OCI-M1 (cell line): ENCODE data around the gene CENPT.
"Not testable (repeated sequence)": the region's sequence is repeated elsewhere in the genome, so short reads cannot be mapped to it uniquely, and the experiment has no call there.

Experiments
- DNase-seq: peaks from one replicate; lab custom pipeline; 2025; lab: John Stamatoyannopoulos, UW

Gene CENPT

DNA sequence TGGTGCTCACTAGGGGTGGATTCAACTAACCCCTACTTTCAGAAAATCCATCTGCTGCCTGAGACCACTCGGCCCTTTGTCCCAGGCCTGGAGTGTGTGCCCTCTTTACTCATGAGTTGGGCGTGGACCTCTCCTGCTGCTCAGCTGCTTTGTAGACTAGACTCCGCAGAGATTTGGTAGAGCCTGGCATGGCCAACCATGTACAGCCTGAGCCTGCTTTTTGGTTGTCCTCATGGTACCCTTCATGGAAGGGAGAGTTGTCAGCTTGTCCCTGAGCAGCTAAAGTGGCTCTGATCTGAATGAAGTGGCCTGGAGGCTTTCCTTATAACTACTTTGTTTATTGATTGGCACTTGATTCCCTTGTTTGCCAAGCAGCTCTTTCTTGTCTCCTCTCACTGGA, 26.9 kb upstream of the CENPT start:
- no peak for DNase-seq

GRCh38 chr16:67873435-67874370, 26.2 kb upstream of the CENPT start:
- DNase-seq = no peak

DNA sequence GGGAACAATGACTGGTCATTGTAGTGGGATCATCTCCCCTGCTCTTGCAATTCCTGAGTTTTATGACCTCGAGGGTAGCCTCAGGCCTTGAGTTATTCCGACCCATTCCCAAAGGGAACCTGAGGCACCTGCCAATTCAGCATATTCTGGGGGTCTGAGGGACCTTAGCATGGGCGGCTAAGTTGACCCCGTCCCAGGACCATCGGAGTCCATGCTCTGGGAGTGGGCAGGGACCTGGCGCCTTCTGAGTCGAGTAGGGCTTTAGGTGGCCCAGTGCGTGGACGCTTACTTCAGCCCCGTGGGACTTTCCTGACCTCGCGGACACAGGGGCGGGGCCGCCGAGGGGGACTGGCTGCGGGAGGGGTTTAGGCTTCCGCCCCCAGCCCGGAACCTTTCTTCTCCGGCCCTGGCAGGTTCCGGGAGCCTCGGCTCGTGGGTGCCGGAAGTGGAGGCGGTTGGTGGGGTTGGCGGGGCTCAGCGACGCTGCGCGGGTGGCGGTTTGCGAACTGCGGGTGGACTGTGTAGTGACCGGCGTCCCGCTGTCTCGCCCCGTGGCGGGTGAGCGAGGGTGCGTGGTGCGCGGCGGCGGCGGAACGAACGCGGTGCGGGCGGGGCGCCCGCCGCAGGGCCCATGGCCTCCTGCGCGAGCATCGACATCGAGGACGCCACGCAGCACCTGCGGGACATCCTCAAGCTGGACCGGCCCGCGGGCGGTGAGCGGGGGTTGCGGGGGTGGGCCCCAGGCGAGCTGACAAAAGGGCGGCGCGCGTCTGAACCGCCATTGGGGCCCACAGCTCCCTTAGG, 25.3 kb upstream of the CENPT start, which contains the start of gene EDC4:
TSS of gene EDC4 (plus strand) at position 422 of the 804 bp plus-strand sequence. CDS start at position 632, 210 bp downstream.
- peak; percentile 89 for DNase-seq

DNA sequence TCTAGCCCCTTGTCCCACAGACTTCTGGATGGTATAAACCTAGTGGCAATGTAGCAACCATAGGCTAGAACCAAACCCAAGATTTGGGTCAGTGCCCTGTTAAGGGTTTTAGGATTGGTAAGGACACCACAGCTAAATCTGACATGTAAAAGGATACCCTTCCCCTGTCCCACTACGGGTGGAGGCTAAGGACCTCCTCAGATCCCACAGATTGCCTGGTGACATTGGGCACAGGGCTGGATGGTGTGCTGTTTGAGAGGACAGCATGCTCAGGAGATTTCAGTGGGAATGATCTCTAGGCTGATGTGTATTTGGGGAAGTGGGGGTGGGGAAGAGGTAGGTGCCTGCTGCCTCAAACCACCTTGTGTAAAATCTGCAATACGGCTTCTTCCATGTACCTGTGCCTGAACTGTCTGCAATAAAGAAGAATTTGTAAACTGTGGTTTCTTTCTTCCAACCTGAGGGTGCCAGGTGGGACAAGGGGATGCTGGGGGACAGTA, 24.7 kb upstream of the CENPT start:
- peak; percentile 35 for DNase-seq

- no peak for DNase-seq
Measured at GRCh38 chr16:67871256-67871655, 23.8 kb upstream of the CENPT start.

GRCh38 chr16:67869653-67870052, 22.2 kb upstream of the CENPT start:
- no peak for DNase-seq

DNA sequence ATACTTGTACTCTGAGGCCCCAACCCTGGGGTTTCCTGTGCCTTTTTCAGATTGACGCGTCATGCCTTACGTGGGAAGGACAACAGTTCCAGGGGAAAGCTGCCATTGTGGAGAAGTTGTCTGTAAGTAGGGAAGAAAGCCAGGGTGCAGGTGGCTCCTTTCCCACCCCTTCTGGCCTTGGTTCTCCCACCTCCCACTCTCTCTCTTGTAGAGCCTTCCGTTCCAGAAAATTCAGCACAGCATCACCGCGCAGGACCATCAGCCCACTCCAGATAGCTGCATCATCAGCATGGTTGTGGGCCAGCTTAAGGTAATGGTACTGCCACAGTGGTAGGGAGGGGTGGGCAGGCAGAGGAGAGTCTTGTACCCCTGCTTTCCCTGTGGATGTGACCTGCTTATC, 20.8 kb upstream of the CENPT start:
- no peak for DNase-seq

GRCh38 chr16:67865318-67865717, 17.8 kb upstream of the CENPT start:
- peak; percentile 38 for DNase-seq

DNA sequence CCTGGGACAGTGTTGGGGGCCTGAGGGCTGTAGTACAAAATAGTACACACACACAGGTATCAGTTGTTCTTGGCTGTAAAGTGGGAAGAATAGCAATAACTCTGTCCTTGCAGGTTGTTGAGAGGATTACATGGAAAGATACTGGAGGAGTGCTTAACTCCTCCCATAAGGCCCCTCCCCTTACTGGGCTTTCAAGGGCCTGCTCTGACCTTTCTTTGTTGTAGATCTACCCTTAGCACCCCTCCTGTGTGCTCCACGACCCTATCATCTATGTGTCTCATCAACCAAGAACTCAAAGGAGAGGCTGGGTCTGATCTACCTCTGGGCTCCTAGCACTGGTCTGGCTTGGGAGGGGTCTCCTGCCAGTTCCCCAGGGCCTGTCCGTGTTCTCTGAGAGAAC, 17.1 kb upstream of the CENPT start:
- DNase-seq = no peak

DNA sequence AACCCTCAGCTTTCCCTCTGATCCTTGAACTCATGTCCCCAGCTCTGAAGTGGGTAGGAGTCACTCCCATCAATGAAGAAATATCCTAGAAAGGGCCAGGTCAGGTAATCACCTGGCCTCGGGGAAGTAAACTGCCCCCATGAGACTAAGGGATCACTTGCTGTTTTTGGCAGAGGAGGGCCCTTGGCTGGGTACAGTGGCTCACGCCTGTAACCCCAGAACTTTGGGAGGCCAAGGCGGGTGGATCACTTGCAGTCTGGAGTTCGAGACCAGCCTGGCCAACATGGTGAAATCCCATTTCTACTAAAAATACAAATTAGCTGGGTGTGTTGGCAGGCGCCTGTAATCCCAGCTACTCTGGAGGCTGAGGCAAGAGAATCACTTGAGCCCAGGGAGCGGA, 16.6 kb upstream of the CENPT start:
- not testable (repeated sequence) for DNase-seq

DNA sequence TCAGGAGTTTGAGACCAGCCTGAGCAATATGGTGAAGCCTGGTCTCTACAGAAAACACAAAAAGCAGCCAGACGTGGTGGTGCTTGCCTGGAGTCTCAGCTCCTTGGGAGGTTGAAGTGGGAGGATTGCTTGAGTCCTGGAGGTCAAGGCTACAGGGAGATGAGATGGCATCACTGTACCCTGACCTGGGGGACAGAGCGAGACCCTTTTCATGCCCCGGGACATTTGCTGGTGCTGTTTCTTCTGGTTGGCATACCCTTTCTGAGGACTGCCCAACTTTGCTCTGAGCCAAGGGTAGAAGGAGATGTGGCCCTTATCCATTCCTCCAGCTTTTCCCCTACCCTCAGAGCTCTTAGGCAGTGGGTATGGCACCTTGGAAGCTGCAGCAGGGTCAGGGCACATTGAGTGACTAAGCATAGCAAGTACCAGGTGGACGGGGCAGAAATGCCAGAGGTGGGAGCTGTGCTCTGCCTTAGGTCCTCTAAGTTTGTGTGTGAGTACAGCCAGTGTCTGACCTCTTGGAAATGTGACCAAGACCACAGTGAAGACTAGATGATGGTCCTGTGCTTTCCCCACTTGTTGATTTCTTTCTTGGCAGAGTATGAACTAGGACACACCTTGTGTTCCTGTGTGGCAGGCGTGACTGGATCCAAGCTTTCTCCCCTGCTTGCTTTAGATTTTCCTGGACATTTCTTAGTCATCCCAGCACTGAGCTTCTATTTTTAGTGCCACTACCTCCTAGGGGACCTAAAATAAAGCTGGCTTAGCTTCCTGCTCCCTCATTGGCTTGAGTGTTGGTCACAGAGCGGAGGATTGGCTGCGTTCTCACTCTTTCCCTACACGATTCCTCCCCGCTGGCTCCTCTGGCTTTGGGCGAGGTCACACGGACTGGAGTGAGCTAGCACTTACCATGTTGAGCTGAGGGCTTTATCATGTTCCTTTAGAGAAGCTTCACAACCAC, 15.4 kb upstream of the CENPT start:
- no peak for DNase-seq

DNA sequence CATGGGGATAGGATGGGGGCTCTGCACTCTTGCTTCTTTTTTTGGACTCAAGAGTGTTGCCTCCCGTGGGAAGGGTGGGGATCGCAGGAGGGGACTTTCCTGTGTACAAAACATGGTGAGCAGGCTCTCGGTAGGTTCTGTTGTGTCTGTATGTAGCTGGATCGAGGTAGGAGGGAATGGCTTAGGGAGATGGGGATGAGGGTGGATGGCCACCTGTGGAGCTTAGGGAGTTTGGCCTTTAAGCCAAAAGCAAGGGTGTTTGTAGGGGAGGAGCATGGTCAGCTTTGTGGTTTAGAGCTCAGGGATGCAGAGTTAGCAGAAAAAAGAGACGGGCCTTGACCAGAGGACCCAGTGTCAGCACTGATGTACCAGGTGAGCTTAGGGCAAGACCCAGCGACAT, 14.4 kb upstream of the CENPT start:
- no peak for DNase-seq

DNA sequence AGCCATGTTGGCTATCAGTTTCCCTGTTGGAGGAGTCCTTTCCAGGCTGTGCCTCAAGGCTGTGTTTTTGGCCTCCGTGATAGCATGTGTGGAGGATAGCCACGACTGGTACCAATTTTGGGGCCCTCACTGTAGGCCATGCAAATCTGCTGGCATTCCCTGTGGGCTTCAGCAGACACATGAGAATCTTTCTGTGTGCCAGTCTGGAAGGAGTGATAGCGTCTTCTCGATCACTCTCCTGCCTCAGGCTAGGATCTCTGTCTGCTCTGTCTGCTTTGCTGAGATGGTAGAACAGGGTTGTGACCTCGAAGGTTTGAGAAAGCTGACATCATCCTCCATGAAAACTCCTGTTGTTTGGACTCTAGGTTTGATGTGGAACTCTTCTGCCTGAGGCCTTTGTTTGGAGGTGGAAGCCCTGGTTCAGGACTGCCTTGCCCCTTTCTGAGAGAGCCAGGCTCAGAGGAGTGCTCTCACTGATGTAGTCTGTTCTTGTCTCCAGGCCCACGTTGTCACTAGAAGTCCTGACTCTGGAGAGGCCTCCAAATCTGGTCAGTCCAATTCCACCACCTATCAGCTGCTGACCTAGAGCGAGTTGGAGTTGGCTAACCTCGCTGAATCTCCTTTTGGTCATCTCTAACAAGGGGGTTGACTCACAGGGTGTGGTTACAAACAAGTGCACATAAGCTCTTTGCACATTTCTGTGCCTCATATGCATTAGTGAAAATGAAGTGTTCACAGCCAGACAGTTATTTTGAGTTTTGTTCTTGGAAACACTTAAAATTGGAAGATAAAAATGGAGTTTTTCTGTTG, 13.3 kb upstream of the CENPT start:
- DNase-seq = no peak

DNA sequence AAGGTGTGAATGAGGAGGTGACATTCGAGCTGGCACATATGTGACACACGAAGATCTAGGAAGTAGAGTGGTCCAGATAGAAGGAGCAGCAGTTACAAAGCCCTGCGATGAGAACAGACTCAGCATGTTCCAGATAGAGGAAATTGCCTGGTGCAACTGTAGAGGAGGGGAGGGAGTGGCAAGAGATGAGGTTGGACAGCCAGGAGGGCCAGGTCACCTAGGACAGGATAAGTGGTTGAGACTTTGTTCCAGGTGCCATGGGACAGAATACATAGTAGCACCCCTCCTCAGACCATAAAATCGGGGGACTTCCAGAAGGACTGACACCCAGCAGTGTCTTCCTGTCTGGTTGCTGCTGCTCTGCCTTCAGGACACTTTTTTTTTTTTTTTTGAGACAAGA, 11.0 kb upstream of the CENPT start:
- no peak for DNase-seq

DNA sequence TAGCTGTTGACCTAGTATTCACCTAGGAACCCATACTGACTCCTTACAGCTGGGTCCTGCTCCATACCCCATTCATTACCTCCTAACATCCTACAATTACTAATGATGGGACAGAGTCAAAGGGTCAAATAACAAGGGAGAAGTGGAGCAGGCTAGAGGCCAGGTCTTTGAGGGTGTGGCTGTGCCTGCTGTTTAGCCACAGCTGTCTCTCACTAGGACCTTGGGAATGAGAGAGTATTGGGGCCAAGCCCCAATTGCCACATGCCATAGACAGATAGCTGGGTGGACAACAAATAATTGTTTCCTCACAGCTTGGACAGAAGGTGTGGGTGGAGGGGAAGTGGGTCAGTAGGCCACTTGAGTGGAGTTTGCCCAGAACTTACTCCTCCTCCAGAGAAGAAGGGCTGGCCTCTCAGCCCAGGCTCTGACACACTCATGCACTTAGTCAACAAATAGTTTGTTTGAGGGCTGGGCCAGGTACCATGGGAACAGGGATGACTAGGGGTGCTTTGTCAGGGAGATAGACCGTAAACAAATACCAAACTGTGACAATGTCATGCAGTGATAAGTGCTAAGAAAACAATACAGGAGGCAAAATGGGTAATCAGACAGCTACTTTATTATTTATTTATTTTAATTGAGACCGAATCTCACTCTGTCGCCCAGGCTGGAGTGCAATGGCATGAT, 10.2 kb upstream of the CENPT start:
- DNase-seq = peak; percentile 26

- no peak for DNase-seq
Measured at GRCh38 chr16:67856927-67857546, 9.5 kb upstream of the CENPT start.

DNA sequence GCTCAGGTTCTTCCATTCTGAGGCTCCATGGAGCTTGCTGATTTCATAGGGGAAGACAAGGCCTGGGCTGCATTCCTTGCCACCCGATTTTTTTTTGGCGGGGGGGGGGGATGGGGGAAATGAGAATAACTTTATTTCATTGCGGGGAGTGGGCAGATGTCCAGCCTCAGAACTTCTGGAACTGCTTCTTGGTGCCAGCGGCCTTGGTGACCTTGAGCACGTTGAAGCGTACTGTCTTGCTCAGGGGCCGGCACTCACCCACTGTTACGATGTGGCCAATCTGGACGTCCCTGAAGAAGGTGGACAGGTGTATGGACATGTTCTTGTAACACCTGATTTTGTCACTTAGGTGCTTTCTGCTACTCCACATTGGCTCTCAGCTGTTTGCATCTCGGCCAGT, 8.3 kb upstream of the CENPT start:
- DNase-seq = no peak

DNA sequence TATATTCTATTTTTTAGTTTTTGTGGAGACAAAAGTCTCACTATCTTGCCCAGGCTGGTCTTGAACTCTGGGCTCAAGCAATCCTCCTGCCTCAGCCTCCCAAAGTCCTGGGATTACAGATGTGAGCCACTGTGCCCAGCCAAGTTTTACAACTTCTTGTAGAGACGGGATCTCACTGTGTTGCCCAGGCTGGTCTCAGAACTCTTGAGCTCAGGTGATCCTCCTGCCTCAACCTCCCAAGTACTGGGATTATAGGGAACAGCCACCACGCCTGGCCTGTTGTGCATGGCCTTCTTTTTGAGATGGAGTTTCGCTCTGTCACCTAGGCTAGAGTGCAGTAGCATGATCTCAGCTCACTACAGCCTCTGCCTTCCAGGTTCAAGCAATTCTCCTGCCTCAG, 6.2 kb upstream of the CENPT start:
- DNase-seq = no peak

DNA sequence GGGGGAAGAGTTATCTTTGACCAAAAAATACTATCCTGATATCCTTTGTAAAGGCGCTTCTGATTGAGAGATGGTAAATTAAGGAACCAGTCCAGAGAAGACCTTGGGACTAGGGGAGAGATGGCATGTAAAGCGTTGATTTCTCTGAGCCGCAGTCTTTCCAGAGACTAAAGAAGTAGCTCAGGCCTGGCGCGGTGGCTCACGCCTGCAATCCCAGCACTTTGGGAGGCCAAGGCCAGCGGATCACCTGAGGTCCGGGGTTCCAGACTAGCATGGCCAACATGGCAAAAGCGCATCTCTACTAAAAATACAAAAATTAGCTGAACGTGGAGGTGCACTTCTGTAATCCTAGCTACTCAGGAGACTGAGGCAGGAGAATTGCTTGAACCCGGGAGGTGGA, 625 bp upstream of the CENPT start:
- no peak for DNase-seq
